ENCODE results near the gene SPEM2. TPM values are rescaled to one million over a fixed set of nuclear protein-coding genes. Genes with fewer than 3 reads are reported as not detected.

Gene SPEM2
- total RNA-seq, 6 donors from 2014 or later = not detected

DNA sequence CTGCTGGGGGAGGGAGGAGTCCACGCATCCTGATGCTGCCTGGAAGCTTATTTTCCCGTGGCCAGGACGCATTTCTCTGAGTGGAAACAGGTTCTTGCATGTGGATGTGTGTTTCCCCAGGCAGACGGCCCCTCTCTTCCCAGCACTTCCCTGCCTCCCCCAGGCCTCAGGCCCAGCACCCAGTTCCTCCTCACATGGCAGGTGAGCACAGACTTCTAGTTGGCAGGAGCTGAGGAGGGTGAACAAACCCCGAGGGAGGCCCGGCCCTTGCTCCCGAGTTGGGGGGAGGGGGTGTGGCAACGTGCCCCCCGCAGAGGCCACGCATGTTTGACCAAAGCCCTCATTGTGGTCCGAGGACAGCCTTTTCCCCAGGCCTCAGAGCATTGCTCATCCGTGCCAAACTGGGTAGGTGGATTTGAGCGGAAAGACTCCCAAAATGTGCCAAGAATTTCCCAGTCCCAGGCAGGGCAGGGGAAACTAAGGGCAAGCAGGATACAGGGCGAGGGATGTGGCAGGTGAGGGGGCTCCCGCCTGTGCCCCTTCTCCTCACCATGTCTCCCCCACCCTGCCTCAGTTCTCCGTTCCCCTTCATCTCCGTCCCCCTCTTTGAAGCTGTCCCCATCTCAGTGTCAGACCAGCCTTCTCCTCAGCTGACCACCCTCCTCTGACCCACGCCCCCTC lies 6.8 kb upstream of the SPEM2 start:
- WGBS, 2 donors = 82 to 85% methylated on average over 9 to 15 of the region's 18 CpGs

DNA sequence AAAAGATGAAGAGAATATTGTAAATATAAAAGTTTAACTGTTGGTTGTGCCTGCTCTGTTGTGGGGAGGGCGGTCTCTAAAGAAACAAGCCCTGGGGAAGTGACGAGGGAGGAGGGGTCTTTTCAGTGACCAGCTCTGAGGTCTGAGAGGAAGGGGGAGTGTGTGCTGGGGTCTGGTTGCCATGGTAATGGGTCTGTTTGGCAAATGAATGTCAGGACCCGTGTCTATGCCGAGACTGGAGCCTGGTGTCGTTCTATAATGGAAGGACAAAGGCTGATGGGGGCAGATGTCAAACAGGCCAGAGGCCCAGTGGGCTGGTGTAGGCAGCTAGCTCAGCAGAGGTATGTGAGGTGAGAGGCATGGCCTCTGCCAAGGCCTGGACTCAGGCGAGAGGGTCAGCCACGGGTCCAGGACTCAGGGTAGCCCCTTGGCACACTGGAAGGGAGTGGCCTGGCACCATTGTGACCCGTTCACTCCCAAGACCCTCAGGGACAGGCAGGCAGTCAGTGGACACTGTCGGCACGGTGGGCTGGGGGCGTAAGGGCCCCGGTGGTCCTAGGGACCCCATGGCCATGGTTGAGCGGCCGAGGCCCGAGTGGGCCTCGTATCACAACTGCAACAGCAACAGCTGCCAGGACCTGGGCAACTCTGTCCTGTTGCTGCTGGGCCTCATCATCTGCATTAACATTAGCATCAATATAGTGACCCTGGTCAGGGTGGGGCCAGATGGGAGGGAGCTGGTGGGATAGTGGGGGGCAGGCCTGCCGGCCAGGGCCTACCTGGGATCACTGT lies 5.4 kb upstream of the SPEM2 start, which contains the start of gene SPEM1:
Gene SPEM1, plus strand, starts transcription at position 506 of the 792 bp plus-strand sequence. Its CDS starts 61 bp downstream, at position 567.
- H3K36me3 ChIP-seq = peaks cover 0 to 11% (median 3%) of the 10 kb centered on the region in 4 donors
- DNase-seq (peak in 1 of 2 donors; percentile 55), ATAC-seq (ENCODE audit: low FRiP score in 2 of 2) (peak in 1 of 2 donors; percentile 15)
- TF ChIP-seq POLR2A (IDR thresholded peaks at IDR 0.05) (no peak), POLR2AphosphoS5 (IDR thresholded peaks at IDR 0.05) (no peak), EP300 (IDR thresholded peaks at IDR 0.05) (no peak)
- TF ChIP-seq, protein P1, sequence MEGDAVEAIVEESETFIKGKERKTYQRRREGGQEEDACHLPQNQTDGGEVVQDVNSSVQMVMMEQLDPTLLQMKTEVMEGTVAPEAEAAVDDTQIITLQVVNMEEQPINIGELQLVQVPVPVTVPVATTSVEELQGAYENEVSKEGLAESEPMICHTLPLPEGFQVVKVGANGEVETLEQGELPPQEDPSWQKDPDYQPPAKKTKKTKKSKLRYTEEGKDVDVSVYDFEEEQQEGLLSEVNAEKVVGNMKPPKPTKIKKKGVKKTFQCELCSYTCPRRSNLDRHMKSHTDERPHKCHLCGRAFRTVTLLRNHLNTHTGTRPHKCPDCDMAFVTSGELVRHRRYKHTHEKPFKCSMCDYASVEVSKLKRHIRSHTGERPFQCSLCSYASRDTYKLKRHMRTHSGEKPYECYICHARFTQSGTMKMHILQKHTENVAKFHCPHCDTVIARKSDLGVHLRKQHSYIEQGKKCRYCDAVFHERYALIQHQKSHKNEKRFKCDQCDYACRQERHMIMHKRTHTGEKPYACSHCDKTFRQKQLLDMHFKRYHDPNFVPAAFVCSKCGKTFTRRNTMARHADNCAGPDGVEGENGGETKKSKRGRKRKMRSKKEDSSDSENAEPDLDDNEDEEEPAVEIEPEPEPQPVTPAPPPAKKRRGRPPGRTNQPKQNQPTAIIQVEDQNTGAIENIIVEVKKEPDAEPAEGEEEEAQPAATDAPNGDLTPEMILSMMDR (IDR thresholded peaks at IDR 0.05) = no peak
- no peaks in the 10 kb centered on the region for H3K27me3 ChIP-seq
- no peak within 1 kb of the TSS for H3K27ac ChIP-seq
- H3K9me3 ChIP-seq = no peaks in the 10 kb centered on the region
- H3K4me3 ChIP-seq = no peak within 1 kb of the TSS
- 65 to 87% methylated on average over 6 to 17 of the region's 17 CpGs for WGBS, 2 donors
- H3K4me1 ChIP-seq = no peaks in the 10 kb centered on the region

More for the DNA sequence above, 6.8 kb upstream of the SPEM2 start:
- TF ChIP-seq, protein P1 (IDR thresholded peaks at IDR 0.05) = no peak
- TF ChIP-seq POLR2AphosphoS5 (IDR thresholded peaks at IDR 0.05) = no peak
- TF ChIP-seq POLR2A (IDR thresholded peaks at IDR 0.05) = no peak
- TF ChIP-seq EP300 (IDR thresholded peaks at IDR 0.05) = no peak
- DNase-seq = peak in 1 of 2 donors; percentile 58
- Histone ChIP-seq H3K4me1 (no peaks in the 10 kb centered on the region), H3K9me3 (no peaks in the 10 kb centered on the region), H3K27me3 (no peaks in the 10 kb centered on the region), H3K4me3 (no peak overlapping the region), H3K27ac (no peak overlapping the region), H3K36me3 (peaks cover 0 to 11% (median 3%) of the 10 kb centered on the region in 4 donors)
- no peak for ATAC-seq (ENCODE audit: low FRiP score in 2 of 2)

DNA sequence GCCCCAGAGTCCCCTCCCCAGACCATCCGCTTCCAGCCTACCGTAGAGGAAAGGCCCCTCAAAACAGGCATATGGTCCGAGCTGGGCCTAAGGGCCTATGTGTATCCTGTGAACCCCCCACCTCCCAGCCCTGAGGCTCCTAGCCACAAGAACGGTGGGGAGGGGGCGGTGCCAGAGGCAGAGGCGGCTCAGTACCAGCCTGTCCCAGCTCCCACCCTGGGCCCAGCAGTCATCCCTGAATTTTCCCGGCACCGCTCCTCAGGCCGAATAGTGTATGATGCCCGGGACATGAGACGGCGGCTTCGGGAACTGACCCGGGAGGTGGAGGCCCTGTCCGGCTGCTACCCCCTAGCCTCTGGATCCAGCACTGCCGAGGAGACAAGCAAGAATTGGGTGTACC lies 4.2 kb upstream of the SPEM2 start:
- WGBS, 2 donors = 98 to 99% methylated on average over 15 of the region's 16 CpGs
- peak in 1 of 2 donors; percentile 56 for DNase-seq
- no peak for ATAC-seq (ENCODE audit: low FRiP score in 2 of 2)
- Histone ChIP-seq H3K4me3 (no peak overlapping the region), H3K9me3 (no peaks in the 10 kb centered on the region), H3K27ac (no peak overlapping the region), H3K4me1 (no peaks in the 10 kb centered on the region), H3K27me3 (no peaks in the 10 kb centered on the region), H3K36me3 (peaks cover 0 to 6% (median 2%) of the 10 kb centered on the region in 4 donors)
- TF ChIP-seq POLR2A (IDR thresholded peaks at IDR 0.05) (no peak), POLR2AphosphoS5 (IDR thresholded peaks at IDR 0.05) (no peak)

DNA sequence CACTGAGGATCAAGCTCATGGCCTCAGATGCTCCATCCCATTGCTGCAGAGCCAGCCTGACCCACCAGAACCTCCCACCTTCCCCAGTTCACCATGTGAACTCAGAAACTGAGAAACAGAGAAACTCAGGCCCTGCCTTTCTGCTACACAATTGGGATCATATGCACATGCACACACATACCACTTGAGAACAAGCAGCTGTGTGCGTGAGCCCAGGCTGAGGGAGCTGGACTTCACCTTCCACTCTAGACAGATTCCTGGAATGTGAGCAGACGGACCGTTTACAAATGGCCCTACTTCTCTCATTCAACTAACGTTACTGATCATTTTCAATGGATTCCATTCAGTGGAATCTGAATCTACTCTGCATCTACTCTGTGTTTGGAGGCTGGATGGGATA lies 1.7 kb upstream of the SPEM2 start:
- WGBS, 2 donors = 51 to 55% methylated on average over 4 of the region's 4 CpGs
- no peak for DNase-seq
- no peaks in the 10 kb centered on the region for H3K4me1 ChIP-seq
- H3K27ac ChIP-seq = no peak overlapping the region
- no peak overlapping the region for H3K4me3 ChIP-seq
- no peaks in the 10 kb centered on the region for H3K27me3 ChIP-seq
- TF ChIP-seq, protein P1 (IDR thresholded peaks at IDR 0.05) = no peak
- TF ChIP-seq POLR2AphosphoS5 (IDR thresholded peaks at IDR 0.05) (no peak), POLR2A (IDR thresholded peaks at IDR 0.05) (no peak), EP300 (IDR thresholded peaks at IDR 0.05) (no peak)
- H3K36me3 ChIP-seq = no peaks in the 10 kb centered on the region
- ATAC-seq (ENCODE audit: low FRiP score in 2 of 2) = no peak
- H3K9me3 ChIP-seq = no peaks in the 10 kb centered on the region

DNA sequence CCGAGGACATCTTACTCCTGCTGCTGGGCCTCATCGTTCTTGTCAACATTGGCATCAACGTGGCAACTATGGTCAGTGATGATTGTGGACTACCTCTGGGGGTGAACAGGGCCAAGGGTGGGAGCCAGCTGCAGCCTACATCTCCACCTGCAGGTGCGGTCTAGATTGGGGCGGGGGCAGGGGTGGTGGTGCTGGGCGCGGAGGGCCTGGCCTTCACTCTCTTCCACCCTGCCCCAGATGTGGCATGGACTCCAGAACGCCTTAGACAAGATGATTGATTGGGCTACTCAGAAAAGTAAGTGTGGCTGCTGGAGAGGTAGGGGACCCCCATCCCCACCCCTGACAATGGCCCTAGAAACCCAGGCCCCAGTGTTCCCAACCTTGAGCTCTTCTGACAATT lies 340 bp downstream of the SPEM2 start:
- Histone ChIP-seq H3K27me3 (no peaks in the 10 kb centered on the region), H3K36me3 (no peaks in the 10 kb centered on the region), H3K4me3 (no peak overlapping the region), H3K4me1 (no peaks in the 10 kb centered on the region), H3K9me3 (no peaks in the 10 kb centered on the region), H3K27ac (no peak overlapping the region)
- no peak for ATAC-seq (ENCODE audit: low FRiP score in 2 of 2)
- whole genome bisulfite sequencing, 2 donors = 91 to 100% methylated on average over 1 to 8 of the region's 8 CpGs
- no peak for TF ChIP-seq EP300 (IDR thresholded peaks at IDR 0.05)
- TF ChIP-seq POLR2AphosphoS5 (IDR thresholded peaks at IDR 0.05) = no peak
- TF ChIP-seq, protein P1 (IDR thresholded peaks at IDR 0.05) = no peak
- TF ChIP-seq POLR2A (IDR thresholded peaks at IDR 0.05) = no peak
- DNase-seq = no peak

Data from upper lobe of left lung (tissue), 6 donors.